GM21381 (cell line): ENCODE measurements around the gene AP3D1.
"Not testable (repeated sequence)": the region's sequence is repeated elsewhere in the genome, so short reads cannot be mapped to it uniquely, and the experiment has no call there.

Experiments
- ATAC-seq: cut with Tn5 transposase; IDR thresholded peaks from one replicate; pipeline ENCODE4 v1.9.1; 2021; ENCODE audit warnings: mild to moderate bottlenecking, moderate library complexity; ENCODE audit not compliant: unreplicated experiment

The AP3D1 gene

GRCh38 chr19:2129892-2130770 lies 21.2 kb downstream of the AP3D1 start:
- no peak for ATAC-seq

DNA sequence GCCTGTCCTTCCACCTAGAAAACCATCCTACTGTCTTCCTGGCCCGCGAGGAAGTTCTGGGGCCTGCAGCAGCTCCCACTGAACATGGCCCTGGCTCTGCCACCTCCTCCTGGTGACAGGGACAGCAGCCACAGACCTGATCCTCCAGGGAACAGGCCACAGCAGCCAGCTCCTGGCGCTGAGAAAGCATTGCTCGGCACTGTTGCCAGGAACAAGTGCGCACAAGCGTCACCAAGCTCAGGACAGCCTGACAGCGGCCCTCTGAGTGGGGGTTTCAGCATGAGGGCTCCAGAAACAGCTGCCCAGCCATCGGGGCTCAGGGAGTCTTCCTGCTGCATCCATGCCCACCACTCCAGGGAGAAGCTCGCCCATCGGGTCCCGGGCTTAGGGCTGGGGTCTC lies 21.9 kb downstream of the AP3D1 start:
- ATAC-seq: no peak

- no peak for ATAC-seq
Measured at GRCh38 chr19:2129022-2129421, 22.3 kb downstream of the AP3D1 start.

DNA sequence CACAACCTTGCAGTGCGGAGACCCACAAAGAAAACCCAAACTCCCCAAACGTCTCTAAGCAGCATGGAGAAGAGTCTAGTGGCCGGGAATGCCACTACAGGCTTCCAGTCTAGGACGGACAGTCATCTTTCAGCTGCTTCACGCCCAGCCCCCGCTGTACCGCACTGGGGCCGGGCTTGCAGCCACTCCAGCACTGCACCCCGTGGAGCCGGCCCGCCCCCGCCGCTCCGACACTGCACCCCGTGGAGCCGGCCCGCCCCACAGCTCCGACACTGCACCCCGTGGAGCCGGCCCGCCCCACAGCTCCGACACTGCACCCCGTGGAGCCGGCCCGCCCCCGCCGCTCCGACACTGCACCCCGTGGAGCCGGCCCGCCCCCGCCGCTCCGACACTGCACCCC lies 23.1 kb downstream of the AP3D1 start:
- not testable (repeated sequence) for ATAC-seq

- no peak for ATAC-seq
Measured at GRCh38 chr19:2127758-2128157, 23.6 kb downstream of the AP3D1 start.

GRCh38 chr19:2126879-2127518 lies 24.4 kb downstream of the AP3D1 start:
- no peak for ATAC-seq

DNA sequence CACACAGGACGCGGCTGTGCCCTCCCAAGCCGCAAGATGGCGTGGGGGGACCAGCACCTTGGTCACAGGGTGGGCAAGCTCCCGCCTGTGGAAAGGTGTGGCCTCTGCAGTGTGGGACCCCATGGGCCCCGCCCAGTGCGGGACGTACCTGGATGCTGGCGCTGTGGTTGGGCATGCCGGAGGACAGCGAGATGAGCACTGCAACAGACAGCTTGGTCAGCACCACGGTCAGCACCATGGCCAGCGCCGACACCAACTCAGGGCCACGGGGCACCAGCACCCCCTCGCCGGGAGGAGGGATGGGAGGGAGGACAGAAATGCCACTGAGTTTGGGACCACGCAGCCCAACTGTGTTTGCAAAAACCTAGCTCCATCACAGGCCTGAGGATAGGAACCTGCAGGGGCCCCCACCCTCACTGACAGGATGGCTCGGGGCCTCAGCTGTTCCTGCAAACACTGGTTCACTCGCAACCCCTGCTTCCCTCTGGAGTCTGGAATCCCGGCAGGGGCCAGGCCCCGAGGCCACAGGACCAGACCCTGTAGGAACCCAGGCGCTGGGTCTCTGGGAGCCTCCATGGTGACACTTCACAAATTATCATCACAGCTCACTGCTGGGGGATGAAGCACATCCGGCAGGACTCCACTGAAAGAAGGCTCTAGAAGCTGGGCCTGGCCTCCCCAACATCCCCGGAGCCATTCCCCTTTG lies 27.5 kb downstream of the AP3D1 start:
- ATAC-seq: no peak

GRCh38 chr19:2122982-2123381 lies 28.4 kb downstream of the AP3D1 start:
- no peak for ATAC-seq

- ATAC-seq: no peak
Measured at GRCh38 chr19:2122251-2122650, 29.1 kb downstream of the AP3D1 start.

- no peak for ATAC-seq
Measured at GRCh38 chr19:2121416-2122051, 29.8 kb downstream of the AP3D1 start.

DNA sequence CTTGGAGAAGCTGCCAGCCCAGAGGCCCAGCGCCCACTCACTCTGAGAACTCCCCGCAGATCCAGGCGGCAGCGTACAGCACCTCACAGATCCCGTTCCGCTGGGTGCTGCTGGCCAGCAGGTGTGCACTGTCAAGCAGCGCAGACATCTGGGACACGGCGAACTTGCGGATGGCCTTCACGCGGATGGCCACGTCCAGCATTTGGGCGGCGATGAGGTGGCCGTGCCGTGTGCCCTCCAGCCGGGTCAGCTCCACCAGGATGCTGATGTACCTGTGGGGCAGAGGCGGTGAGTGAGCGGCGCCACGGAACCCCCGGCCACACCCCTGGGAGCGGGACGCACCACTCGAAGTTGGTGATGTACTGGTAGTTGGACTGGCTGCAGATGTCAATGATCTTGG lies 30.5 kb downstream of the AP3D1 start:
- no peak for ATAC-seq

- no peak for ATAC-seq
Measured at GRCh38 chr19:2119921-2120785, 31.2 kb downstream of the AP3D1 start.

- no peak for ATAC-seq
Measured at GRCh38 chr19:2118438-2118837, 32.9 kb downstream of the AP3D1 start.

DNA sequence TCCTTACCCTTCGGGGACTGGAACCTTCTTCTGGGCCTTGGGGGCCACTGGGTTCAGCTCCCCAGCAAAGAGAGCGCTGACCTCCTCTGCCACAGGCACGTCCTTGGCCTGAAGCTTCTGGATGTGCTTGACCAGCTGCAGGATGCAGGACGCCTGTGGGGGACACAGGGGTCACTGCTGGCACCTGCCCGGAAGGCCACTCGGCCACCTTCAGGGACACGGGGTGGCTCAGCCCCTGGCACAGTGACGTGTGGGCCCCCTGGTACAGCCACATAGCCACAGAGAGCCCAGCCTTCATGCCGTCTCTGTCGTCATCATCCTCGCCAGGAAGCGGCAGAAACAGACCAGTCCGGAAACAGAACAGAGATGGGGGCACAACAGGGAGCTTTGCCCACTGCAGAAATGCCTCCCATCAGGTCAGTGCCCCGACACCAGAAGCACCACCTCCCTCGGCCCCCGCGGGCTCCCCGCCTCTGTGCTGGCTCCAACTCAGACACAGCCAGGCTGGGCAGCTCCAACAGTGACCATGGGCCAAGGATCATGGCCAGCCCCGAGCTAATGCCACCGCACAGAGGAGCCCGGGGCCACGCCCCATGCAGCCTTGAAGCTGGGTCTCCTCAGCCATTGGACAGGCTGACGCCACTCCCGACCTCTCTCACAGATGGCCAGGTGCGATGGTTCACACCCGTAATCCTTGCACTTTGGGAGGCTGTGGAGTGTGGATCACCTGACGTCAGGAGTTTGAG lies 34.0 kb downstream of the AP3D1 start:
- no peak for ATAC-seq

GRCh38 chr19:2116507-2116906 lies 34.9 kb downstream of the AP3D1 start:
- ATAC-seq: no peak

GRCh38 chr19:2115911-2116426 lies 35.4 kb downstream of the AP3D1 start:
- ATAC-seq: no peak

DNA sequence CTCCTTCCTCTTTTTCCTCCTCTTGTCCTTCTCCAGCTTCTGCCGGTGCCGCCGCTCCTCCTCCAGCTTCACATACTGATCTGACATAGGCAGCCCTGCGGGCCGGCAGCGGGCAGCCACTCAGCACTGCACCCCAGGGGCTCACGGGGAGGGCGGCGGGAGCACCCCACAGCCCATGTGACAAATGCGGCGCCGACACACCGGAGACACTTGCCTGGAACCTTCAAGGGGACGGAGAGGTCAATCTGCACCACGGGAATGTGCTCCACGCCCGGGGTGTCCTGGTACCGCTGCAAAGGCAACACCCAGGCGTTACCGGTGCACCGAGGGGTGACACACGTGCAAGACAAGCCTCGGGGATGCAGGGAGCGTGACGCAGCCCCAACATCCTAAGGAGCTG lies 36.0 kb downstream of the AP3D1 start:
- no peak for ATAC-seq

GRCh38 chr19:2114821-2115220 lies 36.5 kb downstream of the AP3D1 start:
- ATAC-seq: no peak

GRCh38 chr19:2114218-2114617 lies 37.1 kb downstream of the AP3D1 start:
- no peak for ATAC-seq
